AML-193 (cell line): ENCODE data around the gene FCHO2.
"Not testable (repeated sequence)": the region's sequence is repeated elsewhere in the genome, so short reads cannot be mapped to it uniquely, and the experiment has no call there.

Experiments
- DNase-seq, 2 experiments: peaks; one replicate each; lab custom pipeline; 2025; lab: John Stamatoyannopoulos, UW

Gene FCHO2, protein sequence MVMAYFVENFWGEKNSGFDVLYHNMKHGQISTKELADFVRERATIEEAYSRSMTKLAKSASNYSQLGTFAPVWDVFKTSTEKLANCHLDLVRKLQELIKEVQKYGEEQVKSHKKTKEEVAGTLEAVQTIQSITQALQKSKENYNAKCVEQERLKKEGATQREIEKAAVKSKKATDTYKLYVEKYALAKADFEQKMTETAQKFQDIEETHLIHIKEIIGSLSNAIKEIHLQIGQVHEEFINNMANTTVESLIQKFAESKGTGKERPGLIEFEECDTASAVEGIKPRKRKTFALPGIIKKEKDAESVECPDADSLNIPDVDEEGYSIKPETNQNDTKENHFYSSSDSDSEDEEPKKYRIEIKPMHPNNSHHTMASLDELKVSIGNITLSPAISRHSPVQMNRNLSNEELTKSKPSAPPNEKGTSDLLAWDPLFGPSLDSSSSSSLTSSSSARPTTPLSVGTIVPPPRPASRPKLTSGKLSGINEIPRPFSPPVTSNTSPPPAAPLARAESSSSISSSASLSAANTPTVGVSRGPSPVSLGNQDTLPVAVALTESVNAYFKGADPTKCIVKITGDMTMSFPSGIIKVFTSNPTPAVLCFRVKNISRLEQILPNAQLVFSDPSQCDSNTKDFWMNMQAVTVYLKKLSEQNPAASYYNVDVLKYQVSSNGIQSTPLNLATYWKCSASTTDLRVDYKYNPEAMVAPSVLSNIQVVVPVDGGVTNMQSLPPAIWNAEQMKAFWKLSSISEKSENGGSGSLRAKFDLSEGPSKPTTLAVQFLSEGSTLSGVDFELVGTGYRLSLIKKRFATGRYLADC

DNA sequence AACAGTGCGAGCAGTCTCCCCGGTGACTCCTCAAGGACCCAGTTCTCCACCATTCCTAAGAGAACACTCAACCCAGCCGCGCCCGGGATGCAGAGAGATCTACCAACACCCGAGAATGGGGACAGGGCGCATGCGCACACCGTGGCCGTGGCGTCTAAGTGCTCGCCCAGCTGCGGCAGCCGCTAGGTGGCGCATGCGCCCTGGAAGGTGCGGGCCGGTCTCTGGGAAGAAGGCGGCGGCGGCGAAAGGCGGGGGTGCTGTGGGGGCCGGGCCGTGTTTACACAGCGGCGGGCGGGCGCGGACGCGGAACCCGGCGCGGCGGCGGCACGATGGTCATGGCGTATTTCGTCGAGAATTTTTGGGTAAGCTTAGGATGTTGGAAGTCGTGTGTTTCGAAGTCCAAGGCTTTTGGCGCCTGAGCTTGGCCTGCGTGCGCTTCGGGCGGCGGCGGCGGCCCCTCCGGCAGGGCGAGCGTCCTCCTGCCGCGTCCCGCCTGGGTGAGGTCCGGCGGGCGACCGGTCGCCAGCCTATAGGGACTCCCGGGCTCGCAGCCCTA, at the start of gene FCHO2:
Gene FCHO2 (plus strand): TSS at position 274 of the 556 bp plus-strand sequence. CDS start 56 bp downstream, at position 330.
- peak; percentile 81 to 83 for DNase-seq

DNA sequence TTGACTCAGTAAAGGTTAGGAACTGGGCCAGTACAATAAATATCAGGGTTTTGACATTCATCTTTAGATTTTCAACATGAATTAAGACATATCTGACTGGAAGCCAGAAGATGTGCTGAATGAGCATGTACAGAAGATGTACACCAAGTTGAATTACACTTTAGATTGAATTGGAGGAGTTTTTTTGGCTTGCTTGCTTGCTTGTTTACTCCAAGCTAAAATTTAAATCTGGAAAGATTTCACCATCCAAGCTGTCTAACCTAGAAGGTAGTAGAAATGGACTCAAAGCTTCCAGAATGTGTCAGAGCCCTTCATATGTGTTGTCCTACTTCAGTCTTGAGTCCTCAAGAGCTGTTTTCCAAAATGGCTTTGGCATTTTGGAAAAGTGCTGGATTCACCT, 49.0 kb upstream of the FCHO2 start:
- no peak for DNase-seq

GRCh38 chr5:72908664-72909063, 47.2 kb upstream of the FCHO2 start:
- no peak for DNase-seq

GRCh38 chr5:72917371-72917776, 38.5 kb upstream of the FCHO2 start:
- no peak for DNase-seq

DNA sequence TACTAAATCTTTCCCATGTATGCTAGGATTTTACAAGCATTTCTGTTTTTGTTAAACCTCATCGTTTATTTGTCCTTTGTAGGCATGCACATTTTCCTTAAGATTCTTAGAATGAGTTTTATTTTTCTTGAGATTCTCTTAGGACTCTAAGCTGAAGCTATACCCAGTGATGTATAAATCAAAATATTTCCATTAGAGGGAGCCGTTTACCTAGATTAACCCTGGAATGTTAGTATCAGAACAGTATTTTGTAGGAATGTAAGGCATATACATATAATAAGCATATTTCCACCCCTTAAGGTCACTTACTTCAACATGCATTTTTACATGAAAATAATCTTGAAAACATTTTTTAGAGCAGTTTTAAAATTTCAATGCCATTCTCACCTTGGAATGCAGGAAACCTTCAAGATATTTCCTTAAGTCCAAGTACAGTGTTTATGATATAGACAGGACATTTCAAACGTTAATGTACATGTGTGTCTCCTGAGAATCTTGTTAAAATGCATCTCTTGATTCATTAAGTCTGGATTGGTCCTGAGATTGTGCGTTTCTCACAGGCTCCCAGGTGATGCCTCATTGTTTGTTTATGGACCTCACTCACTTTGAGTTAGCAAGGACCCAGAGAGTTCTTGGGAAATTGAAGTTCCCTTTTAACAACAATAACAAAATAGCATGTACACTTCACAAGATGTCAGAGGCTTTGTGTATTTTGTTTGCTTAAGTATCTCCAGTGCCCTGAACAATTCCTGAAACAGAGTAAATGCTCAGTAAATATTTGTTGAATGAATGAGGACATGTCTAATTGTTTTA, 34.9 kb upstream of the FCHO2 start:
- peak; percentile 8 to 18 for DNase-seq

DNA sequence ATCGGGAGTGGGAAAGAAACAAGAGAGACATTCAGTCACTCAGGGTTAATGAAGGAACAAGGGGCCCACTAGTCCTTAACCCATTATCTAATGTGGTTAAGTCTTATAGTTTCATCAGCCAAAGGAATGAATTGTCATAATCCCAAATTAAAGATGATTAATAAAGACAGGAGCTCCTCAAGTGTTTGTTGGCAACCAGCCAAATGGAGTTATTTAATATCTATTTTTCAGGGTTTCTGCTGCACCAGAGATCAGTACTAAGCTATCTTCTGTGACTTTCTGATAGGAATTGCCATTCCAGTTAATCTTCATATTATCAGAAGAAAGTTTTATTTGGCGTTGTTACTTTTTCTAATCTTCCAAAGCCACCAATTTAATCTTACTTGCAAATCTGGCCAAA, 34.0 kb upstream of the FCHO2 start:
- no peak for DNase-seq

GRCh38 chr5:72922422-72922821, 33.4 kb upstream of the FCHO2 start:
- no peak for DNase-seq

- no peak for DNase-seq
Measured at GRCh38 chr5:72925336-72926010, 30.4 kb upstream of the FCHO2 start.

GRCh38 chr5:72932686-72933085, 23.2 kb upstream of the FCHO2 start:
- not testable (repeated sequence) for DNase-seq

- not testable (repeated sequence) for DNase-seq
Measured at GRCh38 chr5:72934953-72935725, 20.7 kb upstream of the FCHO2 start.

DNA sequence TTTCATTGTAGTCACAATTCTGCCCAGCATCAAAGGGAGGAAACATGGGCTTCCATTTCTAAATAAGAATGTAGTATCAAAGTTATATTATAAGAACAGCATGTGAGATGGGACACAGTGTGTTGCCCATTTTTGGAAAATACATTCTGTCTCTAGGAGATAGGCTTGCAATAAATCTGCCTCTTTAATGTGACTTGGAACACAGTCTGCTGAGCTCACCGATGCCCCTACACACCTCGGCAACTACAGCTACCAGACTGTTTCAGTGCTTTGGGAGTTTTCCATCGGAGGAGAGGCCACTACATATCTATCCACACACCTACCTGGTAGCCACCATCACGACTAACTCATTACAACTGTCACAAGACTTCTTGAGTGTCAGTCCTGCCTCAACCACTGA, 18.9 kb upstream of the FCHO2 start:
- no peak for DNase-seq

- DNase-seq, result peak in 1 of 2 experiments; percentile 6
Measured at GRCh38 chr5:72937517-72938061, 18.3 kb upstream of the FCHO2 start.

GRCh38 chr5:72938206-72938605, 17.6 kb upstream of the FCHO2 start:
- DNase-seq, result no peak

- peak; percentile 2 to 11 for DNase-seq
Measured at GRCh38 chr5:72940082-72940481, 15.8 kb upstream of the FCHO2 start.

DNA sequence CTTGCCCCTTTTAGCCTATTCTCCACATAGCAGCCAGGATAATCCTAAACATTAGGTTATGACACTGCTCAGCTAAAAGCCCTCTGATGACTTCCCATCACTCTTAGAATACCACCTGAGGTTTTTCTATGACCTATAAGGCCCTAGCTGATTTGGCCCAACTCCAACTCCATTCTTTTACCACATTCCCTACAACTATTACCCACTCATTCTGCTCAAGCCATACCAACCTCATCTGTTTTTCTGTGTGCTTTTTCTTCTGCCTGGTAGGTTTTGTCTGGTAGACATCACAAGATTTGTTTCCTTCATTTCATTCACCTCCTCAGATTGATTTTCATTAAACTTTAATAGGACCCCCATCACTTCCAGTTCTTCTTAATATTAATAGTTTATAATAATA, 12.5 kb upstream of the FCHO2 start:
- no peak for DNase-seq

- DNase-seq, result no peak
Measured at GRCh38 chr5:72947498-72947897, 8.3 kb upstream of the FCHO2 start.

DNA sequence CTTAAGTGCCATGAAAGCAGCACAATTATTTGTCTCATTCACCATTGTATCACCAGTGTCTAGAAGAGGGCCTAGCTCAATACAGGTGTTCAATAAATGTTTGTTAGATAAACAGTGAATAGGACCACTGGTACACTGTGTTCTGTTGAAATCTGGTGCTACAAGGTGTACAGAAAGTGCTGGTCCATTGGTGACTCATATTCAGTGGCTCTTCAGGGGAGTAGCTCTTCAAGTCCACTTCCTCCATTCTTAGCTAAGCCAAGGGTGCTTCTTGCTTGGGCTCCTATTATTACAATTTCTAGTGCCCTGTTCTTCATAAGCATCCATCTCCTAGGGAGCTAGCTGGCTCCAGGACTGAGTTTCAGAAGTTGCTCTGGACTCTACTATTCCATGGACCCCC, 6.4 kb upstream of the FCHO2 start:
- DNase-seq, result no peak

DNA sequence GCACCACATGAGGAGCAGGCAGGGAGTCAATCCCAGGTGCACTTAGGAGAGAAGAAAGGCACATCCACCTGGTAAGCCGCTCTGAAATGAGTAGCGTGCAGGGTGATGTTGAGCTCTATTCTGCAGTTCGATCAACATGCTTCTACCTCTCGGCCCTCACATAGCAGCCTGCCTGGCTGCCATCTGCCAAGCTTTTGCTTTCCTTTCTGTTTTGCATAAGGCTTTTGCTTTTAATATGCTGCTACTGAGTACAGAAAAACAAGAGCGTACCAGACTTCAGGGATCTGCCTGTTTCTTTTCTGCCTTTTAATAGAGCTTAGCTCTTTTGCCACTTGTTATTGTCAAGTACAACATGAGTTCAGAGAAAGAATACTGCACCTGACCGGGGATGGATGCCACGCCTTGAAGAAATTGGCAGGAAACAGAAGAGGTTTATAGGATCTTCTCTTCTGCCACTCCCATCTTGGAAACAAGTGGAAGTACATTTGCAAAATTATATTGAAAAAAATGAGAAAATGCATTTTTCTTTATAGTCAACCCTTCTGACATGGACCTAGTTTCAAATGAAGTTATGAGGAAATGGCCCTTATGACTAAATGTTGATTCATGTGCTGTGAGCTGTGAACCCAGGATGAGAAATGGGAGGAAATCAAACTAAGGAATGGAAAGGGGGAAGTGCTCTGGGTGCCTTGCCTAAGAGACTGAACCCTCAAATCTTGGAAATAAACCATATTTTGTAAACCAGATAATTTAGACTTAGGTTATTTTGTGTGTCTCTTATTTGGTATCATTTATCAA, 4.0 kb upstream of the FCHO2 start:
- DNase-seq, result peak in 1 of 2 experiments; percentile 9

GRCh38 chr5:72954389-72954788, 1.5 kb upstream of the FCHO2 start:
- DNase-seq, result no peak
